Suppressor macrophage treated with lipopolysaccharide for 4 hours (primary cell): ENCODE measurements around the gene PRELID2.
"Not testable (repeated sequence)": the region's sequence is repeated elsewhere in the genome, so short reads cannot be mapped to it uniquely, and the experiment has no call there.

Source experiments
- DNase-seq: peaks from one replicate; pipeline ENCODE4 v3.0.0-alpha.2; 2020

The PRELID2 gene

GRCh38 chr5:145838276-145838675 lies 3.1 kb upstream of the PRELID2 start:
- DNase-seq = no peak

DNA sequence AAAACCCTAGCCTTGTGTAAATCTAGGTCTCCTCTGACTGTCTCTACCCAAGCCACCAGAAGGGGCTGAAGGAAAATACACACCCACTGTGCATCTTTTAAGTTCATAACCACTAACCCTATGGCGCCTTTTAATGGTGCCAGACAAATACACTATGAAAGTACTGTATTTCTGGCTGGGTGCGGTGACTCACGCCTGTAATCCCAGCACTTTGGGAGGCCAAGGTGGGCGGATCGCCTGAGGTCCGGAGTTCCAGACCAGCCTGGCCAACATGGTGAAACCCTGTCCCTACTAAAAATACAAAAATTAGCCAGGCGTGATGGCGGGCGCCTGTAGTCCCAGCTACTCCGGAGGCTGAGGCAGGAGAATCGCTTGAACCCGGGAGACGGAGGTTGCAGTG lies 1.1 kb upstream of the PRELID2 start:
- DNase-seq = not testable (repeated sequence)

DNA sequence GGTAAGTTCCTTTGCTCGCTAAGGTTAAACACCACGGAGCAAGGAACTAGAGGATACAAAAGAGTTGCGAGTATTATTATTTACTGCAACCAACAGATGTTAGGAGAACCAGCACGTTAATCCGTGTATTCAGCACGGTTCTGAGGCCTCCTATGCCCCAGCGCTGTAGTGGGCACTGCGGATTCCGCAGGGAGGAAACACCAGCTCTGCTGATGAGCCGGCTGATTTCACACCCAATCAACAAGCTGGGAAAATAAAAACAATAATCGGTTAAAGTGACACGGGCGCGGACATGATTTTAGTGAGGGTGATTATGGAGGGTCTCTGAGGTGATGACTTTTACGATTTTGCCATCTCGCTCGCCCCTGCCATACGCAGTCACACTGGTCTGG lies 702 bp upstream of the PRELID2 start:
- no peak for DNase-seq

DNA sequence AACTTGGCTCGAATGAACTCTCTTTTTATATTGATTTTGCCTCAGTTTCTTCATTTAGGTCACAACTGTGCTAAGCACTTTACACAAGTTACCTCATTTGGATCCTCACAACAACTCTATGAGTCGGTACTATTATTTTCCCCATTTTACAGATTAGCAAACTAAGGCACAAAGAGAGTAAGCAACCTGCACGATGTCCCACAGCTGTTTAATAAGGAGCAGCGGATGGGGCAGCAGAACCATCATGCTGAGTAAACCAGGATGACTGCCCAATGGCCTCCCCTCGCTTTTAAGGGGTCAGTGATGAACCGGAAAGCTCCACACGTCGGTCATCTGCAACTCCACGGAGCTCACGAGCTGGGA lies 607 bp downstream of the PRELID2 start:
- DNase-seq = no peak

DNA sequence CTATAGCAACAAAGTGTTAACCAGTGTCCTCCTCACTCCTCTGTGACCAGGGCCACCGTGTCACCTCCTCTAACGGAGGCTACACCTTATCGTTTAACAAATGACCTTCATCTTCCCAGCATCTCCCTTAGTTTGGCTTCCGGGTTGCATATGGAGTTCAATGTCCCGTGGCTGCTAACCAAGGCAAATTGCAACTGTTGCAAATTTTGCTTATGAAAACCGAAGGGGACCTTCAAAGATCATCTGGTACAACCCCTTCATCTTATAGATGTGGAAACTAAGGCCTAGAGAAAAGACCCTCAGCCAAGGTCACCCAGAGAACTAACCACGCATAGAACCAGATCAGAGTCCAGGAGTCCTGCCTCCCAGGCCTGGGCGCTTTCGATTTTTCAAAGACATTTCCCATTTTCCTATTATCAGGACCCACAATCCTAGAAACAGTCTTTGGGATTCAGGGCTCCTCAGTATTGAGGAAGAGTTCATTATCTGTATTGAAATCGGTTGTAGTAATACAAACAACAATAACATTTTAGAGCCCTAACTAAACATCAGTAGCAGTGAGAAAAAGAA lies 1.4 kb downstream of the PRELID2 start:
- no peak for DNase-seq

DNA sequence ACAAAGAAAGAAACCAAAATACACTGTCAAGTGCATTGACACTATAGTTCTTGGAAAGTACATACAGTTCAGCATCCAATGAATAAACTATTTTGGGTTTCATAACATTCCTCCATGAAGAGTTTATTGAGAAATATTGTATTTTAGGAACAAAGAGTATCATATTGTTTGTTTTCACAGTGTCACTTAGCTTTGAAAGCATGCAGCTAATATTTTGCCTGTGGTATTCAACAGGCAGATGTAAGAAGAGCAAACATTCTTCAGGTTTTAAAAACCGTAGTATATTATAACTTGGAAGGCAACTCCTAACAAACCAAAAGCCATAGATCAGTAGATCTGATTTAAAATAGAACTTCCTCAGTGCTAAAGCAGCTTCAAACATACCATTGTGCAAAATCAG lies 4.5 kb downstream of the PRELID2 start:
- no peak for DNase-seq

GRCh38 chr5:145829708-145830361 lies 5.3 kb downstream of the PRELID2 start:
- no peak for DNase-seq

GRCh38 chr5:145826895-145827674 lies 8.1 kb downstream of the PRELID2 start:
- DNase-seq = no peak

GRCh38 chr5:145825751-145826180 lies 9.4 kb downstream of the PRELID2 start:
- peak; percentile 57 for DNase-seq

DNA sequence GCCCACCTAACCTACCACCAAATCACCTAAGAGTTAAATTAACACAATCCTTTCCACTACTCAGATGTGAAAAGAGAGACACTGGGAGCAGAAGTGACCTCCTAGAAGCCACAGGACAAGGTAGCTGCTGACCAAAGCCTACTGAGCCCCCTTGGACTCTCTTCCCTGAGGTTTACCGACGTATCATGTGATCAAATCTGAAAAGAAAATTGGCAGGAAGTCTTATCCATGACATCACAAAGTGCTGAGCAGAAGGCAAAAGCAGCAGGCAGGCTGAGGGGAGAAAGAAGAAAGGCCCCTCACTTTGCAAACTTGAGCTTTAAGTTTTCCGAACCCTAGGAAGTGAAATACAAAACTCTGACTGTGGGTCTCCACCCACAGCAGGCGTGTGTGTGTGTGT lies 11.1 kb downstream of the PRELID2 start:
- DNase-seq = no peak

DNA sequence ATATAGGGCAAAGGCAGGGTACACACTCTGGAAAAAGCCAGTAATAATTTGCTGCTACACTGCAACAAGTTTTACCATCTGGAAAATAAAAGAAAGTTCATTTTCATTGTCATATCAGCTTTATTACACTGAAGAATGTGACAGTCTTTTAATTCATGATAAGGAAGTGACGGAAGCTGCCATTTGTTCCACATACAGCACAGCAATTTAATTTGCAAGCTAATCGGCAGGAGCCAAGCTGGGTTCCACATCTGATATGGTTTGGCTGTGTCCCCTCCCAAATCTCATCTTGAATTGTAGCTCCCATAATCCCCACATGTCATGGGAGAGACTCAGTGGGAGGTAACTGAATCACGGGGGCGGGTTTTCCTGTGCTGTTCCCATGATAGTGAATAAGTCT lies 16.5 kb downstream of the PRELID2 start:
- DNase-seq = no peak

DNA sequence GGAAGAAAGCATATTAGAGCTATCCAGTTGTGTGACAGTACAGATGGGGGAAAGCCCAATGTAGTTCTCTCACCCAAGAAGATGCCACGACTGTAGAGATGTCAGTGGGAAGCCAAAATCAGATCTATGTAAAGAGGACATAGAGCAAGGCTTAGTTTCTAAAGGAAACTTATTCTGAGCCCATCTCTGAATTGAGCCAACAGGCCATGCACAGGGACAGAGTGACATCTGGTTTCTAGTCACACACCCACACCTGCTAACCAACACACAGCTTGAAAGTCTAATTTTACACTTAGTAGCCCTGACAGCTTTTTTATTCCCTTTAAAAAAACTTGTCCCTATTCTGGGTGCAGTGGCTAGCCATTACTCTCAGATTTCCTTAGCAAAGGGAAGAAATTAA lies 22.3 kb downstream of the PRELID2 start:
- no peak for DNase-seq

- DNase-seq = no peak
Observed at GRCh38 chr5:145811834-145812625, 23.1 kb downstream of the PRELID2 start.

- DNase-seq = no peak
Observed at GRCh38 chr5:145806923-145807322, 28.2 kb downstream of the PRELID2 start.

GRCh38 chr5:145805819-145806218 lies 29.3 kb downstream of the PRELID2 start:
- DNase-seq = no peak

- DNase-seq = no peak
Observed at GRCh38 chr5:145804701-145805100, 30.4 kb downstream of the PRELID2 start.

DNA sequence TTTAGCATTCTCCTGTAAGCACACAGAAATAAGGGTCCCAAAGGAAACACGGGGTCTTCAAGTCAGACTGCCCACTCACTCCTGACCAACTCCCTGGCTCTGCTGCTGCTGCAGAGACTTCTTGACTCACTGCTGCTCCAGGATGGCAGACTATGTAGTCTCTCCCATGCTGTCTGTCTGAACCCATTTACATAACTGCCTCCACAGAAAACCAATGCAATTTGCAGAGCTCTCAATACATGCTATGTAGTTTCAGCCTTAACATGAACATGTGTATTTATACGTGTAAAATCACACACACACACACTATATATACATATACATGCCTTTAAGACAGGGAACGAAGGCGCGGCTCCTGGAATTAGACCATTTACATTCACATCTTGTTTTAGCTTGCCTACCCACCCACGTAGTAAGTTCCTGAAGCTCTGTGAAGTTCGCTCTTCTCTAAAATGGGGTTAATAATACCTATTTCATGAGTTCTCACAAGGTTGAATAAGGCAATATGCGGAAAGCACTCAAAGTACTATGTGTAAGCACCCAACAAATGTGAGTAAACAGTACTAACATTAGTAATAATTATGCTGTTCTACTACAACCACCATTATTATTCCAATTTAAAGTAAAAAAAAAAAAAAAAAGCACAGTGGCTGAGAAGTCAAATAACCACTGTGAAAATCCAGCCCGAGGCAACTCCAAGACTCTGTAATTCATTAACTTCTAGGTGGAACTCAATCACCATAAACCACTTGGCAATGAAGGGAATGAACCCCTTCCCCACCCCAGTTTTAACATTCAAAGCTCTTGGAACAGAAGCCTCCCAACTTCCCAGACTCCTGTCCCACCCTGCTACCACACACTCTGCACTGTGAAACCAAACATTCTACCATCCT lies 31.8 kb downstream of the PRELID2 start:
- no peak for DNase-seq

DNA sequence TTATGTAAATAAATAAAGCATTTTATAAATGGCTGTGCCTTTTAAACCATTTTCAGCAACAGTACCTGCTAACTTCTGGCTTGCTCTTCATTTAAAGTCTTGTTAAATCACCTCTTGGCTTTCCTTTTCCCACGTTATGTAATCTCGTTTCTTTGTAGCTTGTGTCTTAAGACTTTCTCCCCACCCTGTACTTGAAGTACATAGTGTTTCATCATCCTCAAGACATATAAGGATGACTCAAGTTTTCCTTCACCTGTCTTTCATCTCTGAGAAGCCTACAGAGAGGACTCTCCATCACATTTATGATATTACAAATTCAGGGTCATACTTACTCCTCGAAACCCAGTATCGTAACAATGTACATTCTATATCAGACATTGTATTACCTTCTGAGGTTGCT lies 33.9 kb downstream of the PRELID2 start:
- no peak for DNase-seq

DNA sequence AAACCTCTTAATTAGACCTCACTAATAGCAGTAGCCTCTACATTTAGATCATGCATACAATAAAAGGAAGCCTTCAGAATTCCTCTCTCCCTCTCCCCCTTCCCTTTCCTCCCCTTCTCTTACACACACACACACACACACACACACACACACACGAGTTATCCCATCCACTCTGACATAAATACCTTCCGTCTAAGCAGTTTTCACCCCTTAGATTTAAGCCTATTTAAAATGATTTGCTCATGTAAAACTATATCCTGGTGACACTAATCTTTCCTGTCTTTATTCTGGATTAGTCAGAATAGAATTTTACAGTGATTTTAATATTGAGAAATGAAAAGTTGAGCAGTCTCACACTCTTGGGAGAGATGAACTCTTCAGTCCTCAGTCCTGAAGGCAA lies 35.0 kb downstream of the PRELID2 start:
- no peak for DNase-seq

DNA sequence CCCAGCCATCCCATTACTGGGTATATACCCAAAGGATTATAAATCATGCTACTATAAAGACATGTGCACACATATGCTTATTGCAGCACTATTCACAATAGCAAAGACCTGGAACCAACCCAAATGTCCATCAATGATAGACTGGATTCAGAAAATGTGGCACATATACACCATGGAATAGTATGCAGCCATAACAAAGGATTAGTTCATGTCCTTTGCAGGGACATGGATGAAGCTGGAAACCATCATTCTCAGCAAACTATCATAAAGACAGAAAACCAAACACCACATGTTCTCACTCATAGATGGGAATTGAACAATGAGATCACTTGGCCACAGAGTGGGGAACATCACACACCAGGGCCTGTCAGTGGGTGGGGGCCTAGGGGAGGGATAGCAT lies 36.6 kb downstream of the PRELID2 start:
- DNase-seq = not testable (repeated sequence)

GRCh38 chr5:145797336-145797735 lies 37.8 kb downstream of the PRELID2 start:
- DNase-seq = peak; percentile 37

DNA sequence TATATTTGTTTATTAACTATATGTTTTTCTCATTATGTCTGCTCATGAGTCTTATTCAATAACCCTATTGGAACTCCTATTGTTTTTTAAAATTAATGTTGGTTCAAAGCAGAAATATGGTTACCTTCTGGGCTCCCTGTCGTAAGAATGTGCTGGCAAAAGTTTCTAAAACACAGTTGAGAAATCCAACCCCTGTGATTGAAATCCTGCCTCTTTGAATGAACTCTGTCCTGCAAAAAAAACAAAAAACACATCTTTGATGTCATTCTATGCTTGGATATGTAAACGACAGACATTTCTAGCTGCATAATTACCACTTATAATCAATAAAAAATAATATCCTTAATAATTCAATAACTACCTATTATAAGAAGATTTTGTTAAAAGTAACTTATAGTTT lies 38.8 kb downstream of the PRELID2 start:
- no peak for DNase-seq
